IMR-90 (cell line): ENCODE measurements around the gene LHX5. TPM values are rescaled to one million over a fixed set of nuclear protein-coding genes. Genes with fewer than 3 reads are reported as not detected.

Experiments used
- ATAC-seq: fragments of 200-7000 bp; cut with Tn5 transposase; 2 replicates; pipeline ENCODE4 v1.9.1; 2020; ENCODE audit warnings: low read depth, mild to moderate bottlenecking, moderate library complexity
- BruUV-seq: library from RNA; stranded (reverse); fragments of 400-500 nt; replicated peaks from 2 replicates; lab custom pipeline; 2021; lab: Mats Ljungman, UMichigan
- CTCF ChIA-PET: fragments of 300-600 bp; formaldehyde crosslinking; extraction: SDS; loops from one replicate; lab custom pipeline; 2021; ENCODE audit warnings: antibody characterized with exemption; lab: Yijun Ruan, JAX
- POLR2A ChIA-PET: fragments of 300-600 bp; sonication (Branson Sonifier 250); formaldehyde crosslinking; loops from one replicate; lab custom pipeline; 2022; ENCODE audit warnings: antibody characterized with exemption; ENCODE audit not compliant: unreplicated experiment; lab: Charles Lee
- DNase-seq: peaks from one replicate; pipeline ENCODE4 v3.0.0; 2013
- H2AFZ ChIP-seq: replicated peaks from 2 replicates; pipeline ENCODE3; 2013; ENCODE audit warnings: low read length, mild to moderate bottlenecking; ENCODE audit not compliant: poor library complexity
- H2AK5ac ChIP-seq: 2 replicates; pipeline ENCODE4 v1.6.1; 2013; ENCODE audit warnings: low read depth, low read length, inconsistent platforms
- H2AK9ac ChIP-seq: replicated peaks from 2 replicates; pipeline ENCODE3; 2013; ENCODE audit warnings: mild to moderate bottlenecking, low read depth, low read length, moderate library complexity; ENCODE audit not compliant: poor library complexity
- H2BK120ac ChIP-seq: 2 replicates; pipeline ENCODE4 v1.6.1; 2013; ENCODE audit warnings: low read depth, low read length, inconsistent platforms
- H2BK15ac ChIP-seq: 3 replicates; pipeline ENCODE4 v1.6.1; 2013; ENCODE audit warnings: low read depth, low read length, inconsistent platforms
- H2BK20ac ChIP-seq: 2 replicates; pipeline ENCODE4 v1.6.1; 2013; ENCODE audit warnings: low read depth, mild to moderate bottlenecking, inconsistent platforms, low read length, moderate library complexity
- H2BK5ac ChIP-seq: 2 replicates; pipeline ENCODE4 v1.6.1; 2013; ENCODE audit warnings: mild to moderate bottlenecking, low read depth, low read length, inconsistent platforms; ENCODE audit not compliant: poor library complexity, severe bottlenecking
- H3K14ac ChIP-seq: replicated peaks from 2 replicates; pipeline ENCODE4 v1.6.1; 2013; ENCODE audit warnings: low read depth, low read length, inconsistent platforms
- H3K18ac ChIP-seq: 2 replicates; pipeline ENCODE4 v1.6.1; 2013; ENCODE audit warnings: low read depth, low read length, control low read depth
- H3K23ac ChIP-seq: 2 replicates; pipeline ENCODE4 v1.6.1; 2013; ENCODE audit warnings: low read depth, low read length, inconsistent platforms
- H3K27ac ChIP-seq: 2 replicates; pipeline ENCODE4 v1.5.1; 2013; ENCODE audit warnings: mild to moderate bottlenecking, control low read depth, low read length; ENCODE audit not compliant: insufficient read depth
- H3K27me3 ChIP-seq: 2 replicates; pipeline ENCODE4 v1.6.1; 2013; ENCODE audit warnings: low read length; ENCODE audit not compliant: control insufficient read depth, insufficient read depth
- H3K36me3 ChIP-seq: 2 replicates; pipeline ENCODE4 v1.6.1; 2013; ENCODE audit warnings: low read length, mixed read lengths; ENCODE audit not compliant: control insufficient read depth, insufficient read depth
- H3K4ac ChIP-seq: 2 replicates; pipeline ENCODE4 v1.6.1; 2013; ENCODE audit warnings: low read depth, low read length, inconsistent platforms
- H3K4me1 ChIP-seq: 2 replicates; pipeline ENCODE4 v1.6.1; 2013; ENCODE audit warnings: low read length, mixed read lengths; ENCODE audit not compliant: control insufficient read depth, insufficient read depth
- H3K4me2 ChIP-seq: 2 replicates; pipeline ENCODE4 v1.6.1; 2013; ENCODE audit warnings: low read depth, mild to moderate bottlenecking, control low read depth, low read length, moderate library complexity
- H3K4me3 ChIP-seq: 2 replicates; pipeline ENCODE4 v1.5.1; 2013; ENCODE audit warnings: low read depth, mild to moderate bottlenecking, control low read depth, low read length, moderate library complexity; ENCODE audit not compliant: insufficient read depth
- H3K56ac ChIP-seq: 2 replicates; pipeline ENCODE4 v1.6.1; 2013; ENCODE audit warnings: low read length, inconsistent platforms; ENCODE audit not compliant: insufficient read depth; ENCODE audit errors: extremely low read depth
- H3K79me1 ChIP-seq, 2 experiments: 2 replicates each; pipeline ENCODE4 v1.6.1; 2013; ENCODE audit warnings: low read length in 2 of 2, inconsistent platforms in 1 of 2, low read depth in 1 of 2
- H3K9ac ChIP-seq: 2 replicates; pipeline ENCODE4 v1.6.1; 2013; ENCODE audit warnings: low read depth, low read length, control low read depth
- H3K9me1 ChIP-seq: 2 replicates; pipeline ENCODE4 v1.6.1; 2013; ENCODE audit warnings: low read length, inconsistent platforms; ENCODE audit not compliant: insufficient read depth
- H3K9me3 ChIP-seq: 2 replicates; pipeline ENCODE4 v1.6.1; 2013; ENCODE audit warnings: low read length; ENCODE audit not compliant: control insufficient read depth, insufficient read depth
- H4K20me1 ChIP-seq: 2 replicates; pipeline ENCODE4 v1.6.1; 2013; ENCODE audit warnings: low read length, inconsistent platforms; ENCODE audit not compliant: insufficient read depth
- H4K5ac ChIP-seq: 2 replicates; pipeline ENCODE4 v1.6.1; 2013; ENCODE audit warnings: mild to moderate bottlenecking, low read depth, low read length, control low read depth
- H4K8ac ChIP-seq, 2 experiments: 2 replicates each; pipeline ENCODE4 v1.6.1; 2013; ENCODE audit warnings: low read depth in 2 of 2, low read length in 2 of 2, control low read depth in 1 of 2, inconsistent platforms in 1 of 2
- H4K91ac ChIP-seq: 2 replicates; pipeline ENCODE4 v1.6.1; 2013; ENCODE audit warnings: low read depth, low read length, inconsistent platforms; ENCODE audit not compliant: insufficient read depth
- NFE2L2 ChIP-seq: fragments of 150-350 bp; IDR thresholded peaks from 2 replicates; pipeline ENCODE4 v1.6.1; 2016; ENCODE audit warnings: low read depth, mild to moderate bottlenecking, low read length
- RCOR1 ChIP-seq: IDR thresholded peaks from 2 replicates; pipeline ENCODE4 v1.6.1; 2012; ENCODE audit warnings: mild to moderate bottlenecking, low read length, improper control_type of control experiment; ENCODE audit not compliant: insufficient replicate concordance
- WGBS, 2 experiments: methylation state at CpG; one replicate each; pipeline versions ENCODE4 v1.1.5 to v1.1.7; 2013; ENCODE audit warnings: missing lambda C conversion rate in 2 of 2; ENCODE audit not compliant: insufficient read length in 1 of 2; ENCODE audit errors: extremely low coverage in 2 of 2; 5-methylcytosine and 5-hydroxymethylcytosine counted together
- dilution Hi-C: fragments of 300-500 bp; cut with HindIII; formaldehyde crosslinking; loops from one replicate; pipeline ENCODE4 v1.14.3; 2018; ENCODE audit warnings: low sequenced_read_pairs; ENCODE audit not compliant: unreplicated experiment
- in situ Hi-C: fragments of 300-500 bp; cut with MboI; formaldehyde crosslinking; loops from 3 replicates; pipeline ENCODE4 v1.14.3; 2019; ENCODE audit warnings: low sequenced_read_pairs, inconsistent platforms, mixed read lengths
- intact Hi-C: fragments of 100-400 bp; cut with micrococcal nuclease; formaldehyde crosslinking; loops from 2 replicates; pipeline ENCODE4 v1.10.0; 2022
- polyA plus RNA-seq, 3 experiments: library from polyadenylated mRNA; depleted of rRNA; stranded (reverse); fragments of >200 nt; gene quantifications; 2 replicates each; pipeline ENCODE4 v1.2.3, GENCODE V29; 2012; ENCODE audit warnings: low replicate concordance in 1 of 3
- total RNA-seq: library from RNA; depleted of rRNA; stranded (reverse); fragments of >200 nt; gene quantifications from 2 replicates; pipeline ENCODE4 v1.2.3, GENCODE V29; 2012

Gene LHX5
- total and polyA plus RNA-seq, 2 of the 4 experiments (the other 2 are of a cell fraction): not detected

GRCh38 chr12:113449299-113449698 is 22.4 kb downstream of the LHX5 start:
- Histone ChIP-seq H4K91ac (no peak overlapping the region), H3K9ac (no peak overlapping the region), H2BK5ac (no peak overlapping the region), H2BK20ac (no peak overlapping the region), H4K8ac (no peak overlapping the region), H2AFZ (no peak overlapping the region), H3K4me2 (no peak overlapping the region), H2AK9ac (no peak overlapping the region), H3K4me1 (no peaks in the 10 kb centered on the region), H3K27me3 (peaks cover 3% of the 10 kb centered on the region; the same call in 1 of the 2 replicates), H2BK120ac (no peak overlapping the region), H3K4me3 (no peak overlapping the region), H3K23ac (no peak overlapping the region), H3K79me1 (no peaks in the 10 kb centered on the region), H3K9me3 (no peaks in the 10 kb centered on the region), H2BK15ac (no peak overlapping the region), H2AK5ac (no peak overlapping the region), H4K20me1 (no peaks in the 10 kb centered on the region), H3K56ac (no peak overlapping the region), H3K36me3 (no peaks in the 10 kb centered on the region), H3K14ac (no peak overlapping the region), H3K18ac (no peak overlapping the region), H3K27ac (no peak overlapping the region), H4K5ac (no peak overlapping the region), H3K4ac (no peak overlapping the region), H3K9me1 (no peaks in the 10 kb centered on the region)
- TF ChIP-seq RCOR1: no peak
- no peak for TF ChIP-seq NFE2L2
- BruUV-seq: no TSS peak
- dilution Hi-C loops (no loop called here), intact Hi-C loops (no loop called here), in situ Hi-C loops (no loop called here)
- POLR2A ChIA-PET: no interaction called here
- CTCF ChIA-PET: interaction anchor here (1.4 kb wide), 1 partner anchor 13 kb away, joined by 4 read pairs; no protein-coding TSS in a partner anchor
- WGBS, 2 experiments: 100% methylated on average over 1 of the region's 2 CpGs; no CpG with 5 or more reads in 1 of the 2 experiments
- ATAC-seq: no peak
- no peak for DNase-seq
